HCT116 (cell line): ENCODE measurements around the gene LRRC4C.

ENCODE experiments used
- EZH2 ChIP-seq: fragments of 200-600 bp; sonication (generic); IDR thresholded peaks from 2 replicates; pipeline ENCODE4 v1.6.1; 2017; ENCODE audit warnings: antibody characterized with exemption, mixed run types
- POLR2A ChIP-seq: IDR thresholded peaks from 2 replicates; pipeline ENCODE4 v1.7.0; 2011; ENCODE audit warnings: borderline replicate concordance; ENCODE audit not compliant: insufficient read depth, insufficient read length; ENCODE audit errors: extremely low read depth
- POLR2AphosphoS5 ChIP-seq: IDR thresholded peaks from 2 replicates; pipeline ENCODE4 v1.6.1; 2011; ENCODE audit warnings: mild to moderate bottlenecking, low read depth, low read length, moderate library complexity
- TF ChIP-seq, protein P1 (sequence below), 3 experiments: fragments of 200-600 bp in 1 of 3; sonication (generic) in 1 of 3; IDR thresholded peaks in 2 of 3; conservative IDR thresholded peaks in 1 of 3; 2 replicates each; pipeline ENCODE4 v1.5.1; 2012 to 2017; ENCODE audit warnings: low read depth in 2 of 3, low read length in 2 of 3, antibody characterized with exemption in 1 of 3, borderline replicate concordance in 1 of 3, control low read depth in 1 of 3, mild to moderate bottlenecking in 1 of 3, mixed read lengths in 1 of 3, mixed run types in 1 of 3, moderate library complexity in 1 of 3; ENCODE audit not compliant: insufficient read depth in 1 of 3

DNA sequence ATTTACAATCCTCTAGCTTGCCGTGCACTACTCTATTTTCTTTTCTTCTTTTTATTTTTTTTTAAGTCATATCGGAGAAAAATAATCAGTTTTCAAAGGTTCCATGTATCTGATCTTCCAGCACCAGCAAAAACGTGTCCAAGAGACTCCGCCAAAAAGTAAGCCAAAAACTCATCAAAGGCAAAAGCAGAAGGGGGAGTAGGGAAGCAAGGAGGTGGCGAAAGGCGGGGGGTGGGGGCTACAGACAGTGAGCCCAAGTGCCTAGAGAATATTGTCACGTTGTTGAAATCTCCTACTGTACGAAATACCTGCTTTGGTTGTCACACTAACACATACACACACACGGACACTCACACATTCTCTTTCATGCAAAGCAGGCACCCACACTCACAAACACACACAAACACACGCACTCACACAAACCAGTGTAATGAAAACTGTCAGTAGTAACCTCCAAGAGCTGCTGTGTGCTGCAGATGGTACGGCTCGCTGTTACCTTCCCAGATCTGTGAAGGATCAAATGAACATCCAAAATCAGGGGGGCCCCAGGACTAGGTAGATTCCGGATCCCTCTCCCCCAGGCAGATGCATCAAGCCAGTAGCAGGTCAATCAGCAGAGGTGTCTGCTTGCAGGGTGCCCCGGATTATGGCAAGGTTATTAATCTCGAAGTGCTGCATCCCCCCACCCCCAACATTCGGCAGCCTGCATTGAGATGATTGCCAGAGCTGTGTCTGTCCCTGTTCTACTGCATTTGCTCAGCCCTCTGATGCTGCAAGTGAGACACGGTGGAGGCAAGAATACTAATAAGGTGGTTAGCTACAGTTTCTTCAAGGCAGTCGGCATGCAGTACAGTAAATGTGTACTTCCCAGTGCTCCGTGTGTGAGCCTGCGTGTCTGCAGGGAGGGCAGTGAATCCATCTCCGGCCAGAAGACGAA, at the start of gene LRRC4C:
- TF ChIP-seq, protein P1, sequence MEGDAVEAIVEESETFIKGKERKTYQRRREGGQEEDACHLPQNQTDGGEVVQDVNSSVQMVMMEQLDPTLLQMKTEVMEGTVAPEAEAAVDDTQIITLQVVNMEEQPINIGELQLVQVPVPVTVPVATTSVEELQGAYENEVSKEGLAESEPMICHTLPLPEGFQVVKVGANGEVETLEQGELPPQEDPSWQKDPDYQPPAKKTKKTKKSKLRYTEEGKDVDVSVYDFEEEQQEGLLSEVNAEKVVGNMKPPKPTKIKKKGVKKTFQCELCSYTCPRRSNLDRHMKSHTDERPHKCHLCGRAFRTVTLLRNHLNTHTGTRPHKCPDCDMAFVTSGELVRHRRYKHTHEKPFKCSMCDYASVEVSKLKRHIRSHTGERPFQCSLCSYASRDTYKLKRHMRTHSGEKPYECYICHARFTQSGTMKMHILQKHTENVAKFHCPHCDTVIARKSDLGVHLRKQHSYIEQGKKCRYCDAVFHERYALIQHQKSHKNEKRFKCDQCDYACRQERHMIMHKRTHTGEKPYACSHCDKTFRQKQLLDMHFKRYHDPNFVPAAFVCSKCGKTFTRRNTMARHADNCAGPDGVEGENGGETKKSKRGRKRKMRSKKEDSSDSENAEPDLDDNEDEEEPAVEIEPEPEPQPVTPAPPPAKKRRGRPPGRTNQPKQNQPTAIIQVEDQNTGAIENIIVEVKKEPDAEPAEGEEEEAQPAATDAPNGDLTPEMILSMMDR (IDR thresholded peaks at IDR 0.05 in 2 of 3, conservative IDR thresholded peaks at IDR 0.05 in 1 of 3; ENCODE audit: borderline replicate concordance in 1 of 3, insufficient read depth in 1 of 3, low read depth in 2 of 3, low read length in 2 of 3) = no peak
- TF ChIP-seq POLR2AphosphoS5 (no peak), POLR2A (no peak), EZH2 (no peak)
